ENCODE measurements around the gene GULP1. TPM values are rescaled to one million over a fixed set of nuclear protein-coding genes. Genes with fewer than 3 reads are reported as not detected.

Gene GULP1
- total RNA-seq, 1 donor from 2014 or later: 17.7 TPM

GRCh38 chr2:188379748-188380147 lies 88.1 kb downstream of the GULP1 start:
- no peak for TF ChIP-seq CTCF (IDR thresholded peaks at IDR 0.05; ENCODE audit: partially characterized antibody, unreplicated experiment)
- H3K36me3 Mint-ChIP-seq (ENCODE audit: unreplicated experiment): peaks cover 9% of the 10 kb centered on the region
- no peak for DNase-seq
- H3K9me3 Mint-ChIP-seq (ENCODE audit: unreplicated experiment): peaks cover 2% of the 10 kb centered on the region
- H3K27ac Mint-ChIP-seq (ENCODE audit: unreplicated experiment): no peak overlapping the region
- H3K27me3 Mint-ChIP-seq (ENCODE audit: unreplicated experiment): peaks cover 2% of the 10 kb centered on the region
- peaks cover 15% of the 10 kb centered on the region for H3K4me1 Mint-ChIP-seq (ENCODE audit: low read depth, unreplicated experiment)
- no peak overlapping the region for H3K4me3 Mint-ChIP-seq (ENCODE audit: unreplicated experiment)

GRCh38 chr2:188380280-188380679 lies 88.6 kb downstream of the GULP1 start:
- peaks cover 13% of the 10 kb centered on the region for H3K4me1 Mint-ChIP-seq (ENCODE audit: low read depth, unreplicated experiment)
- no peak for DNase-seq
- H3K4me3 Mint-ChIP-seq (ENCODE audit: unreplicated experiment): no peak overlapping the region
- peaks cover 11% of the 10 kb centered on the region for H3K36me3 Mint-ChIP-seq (ENCODE audit: unreplicated experiment)
- H3K27ac Mint-ChIP-seq (ENCODE audit: unreplicated experiment): no peak overlapping the region
- TF ChIP-seq CTCF (IDR thresholded peaks at IDR 0.05; ENCODE audit: partially characterized antibody, unreplicated experiment): no peak
- H3K9me3 Mint-ChIP-seq (ENCODE audit: unreplicated experiment): peaks cover 3% of the 10 kb centered on the region
- H3K27me3 Mint-ChIP-seq (ENCODE audit: unreplicated experiment): peaks cover 2% of the 10 kb centered on the region

GRCh38 chr2:188381614-188382013 lies 89.9 kb downstream of the GULP1 start:
- no peak for TF ChIP-seq CTCF (IDR thresholded peaks at IDR 0.05; ENCODE audit: partially characterized antibody, unreplicated experiment)
- no peak for DNase-seq
- Mint-ChIP-seq H3K27ac (ENCODE audit: unreplicated experiment) (no peak overlapping the region), H3K4me3 (ENCODE audit: unreplicated experiment) (no peak overlapping the region), H3K27me3 (ENCODE audit: unreplicated experiment) (no peaks in the 10 kb centered on the region), H3K9me3 (ENCODE audit: unreplicated experiment) (peaks cover 5% of the 10 kb centered on the region), H3K36me3 (ENCODE audit: unreplicated experiment) (peaks cover 20% of the 10 kb centered on the region), H3K4me1 (ENCODE audit: low read depth, unreplicated experiment) (peaks cover 10% of the 10 kb centered on the region)

- H3K9me3 Mint-ChIP-seq (ENCODE audit: unreplicated experiment): peaks cover 5% of the 10 kb centered on the region
- no peak overlapping the region for H3K27ac Mint-ChIP-seq (ENCODE audit: unreplicated experiment)
- peaks cover 20% of the 10 kb centered on the region for H3K36me3 Mint-ChIP-seq (ENCODE audit: unreplicated experiment)
- no peak for DNase-seq
- no peaks in the 10 kb centered on the region for H3K27me3 Mint-ChIP-seq (ENCODE audit: unreplicated experiment)
- no peak for TF ChIP-seq CTCF (IDR thresholded peaks at IDR 0.05; ENCODE audit: partially characterized antibody, unreplicated experiment)
- no peak overlapping the region for H3K4me3 Mint-ChIP-seq (ENCODE audit: unreplicated experiment)
- peaks cover 10% of the 10 kb centered on the region for H3K4me1 Mint-ChIP-seq (ENCODE audit: low read depth, unreplicated experiment)
These were observed 90.4 kb downstream of the GULP1 start for GRCh38 chr2:188382107-188382506.

GRCh38 chr2:188383158-188383557 lies 91.5 kb downstream of the GULP1 start:
- Mint-ChIP-seq H3K4me3 (ENCODE audit: unreplicated experiment) (no peak overlapping the region), H3K36me3 (ENCODE audit: unreplicated experiment) (peaks cover 20% of the 10 kb centered on the region), H3K9me3 (ENCODE audit: unreplicated experiment) (peaks cover 5% of the 10 kb centered on the region), H3K27me3 (ENCODE audit: unreplicated experiment) (no peaks in the 10 kb centered on the region), H3K27ac (ENCODE audit: unreplicated experiment) (no peak overlapping the region), H3K4me1 (ENCODE audit: low read depth, unreplicated experiment) (peaks cover 10% of the 10 kb centered on the region)
- TF ChIP-seq CTCF (IDR thresholded peaks at IDR 0.05; ENCODE audit: partially characterized antibody, unreplicated experiment): no peak
- DNase-seq: no peak

All from glutamatergic neuron (in vitro differentiated cells).